Endothelial cell of umbilical vein (primary cell): ENCODE data around the gene MAGI1. TPM values are rescaled to one million over a fixed set of nuclear protein-coding genes. Genes with fewer than 3 reads are reported as not detected.

Experiments used
- BruUV-seq: library from RNA; stranded (reverse); fragments of 400-500 nt; replicated peaks from 2 replicates; lab custom pipeline; 2021; lab: Mats Ljungman, UMichigan
- CTCF ChIA-PET: fragments of 300-600, 350-600 bp; sonication (Branson Sonifier 250); formaldehyde crosslinking; loops from one replicate; lab custom pipeline; 2021; ENCODE audit warnings: antibody characterized with exemption, inconsistent platforms; lab: Charles Lee
- POLR2A ChIA-PET: fragments of 300-600, 350-600 bp; sonication (Branson Sonifier 250); formaldehyde crosslinking; loops from one replicate; lab custom pipeline; 2021; ENCODE audit warnings: antibody characterized with exemption, inconsistent platforms; lab: Charles Lee
- DNase-seq: peaks from one replicate; pipeline ENCODE4 v3.0.0-alpha.2; 2011; ENCODE audit warnings: low read depth, low spot score
- FAIRE-seq: peaks from 2 replicates; lab custom pipeline; 2011; peaks lifted over from hg19 to GRCh38; lab: Jason Lieb, UNC
- H2AFZ ChIP-seq: 2 replicates; pipeline ENCODE4 v1.6.0; 2012; ENCODE audit warnings: low read depth, low read length, control low read depth, inconsistent platforms
- H3K27ac ChIP-seq: 2 replicates; pipeline ENCODE4 v1.5.1; 2011; ENCODE audit warnings: low read depth, mild to moderate bottlenecking, control low read depth, low read length, moderate library complexity; ENCODE audit not compliant: insufficient read depth
- H3K27me3 ChIP-seq, 2 experiments: 2 replicates each; pipeline versions ENCODE4 v1.6.0 to v1.6.1; 2011; ENCODE audit warnings: low read length in 2 of 2, mixed read lengths in 1 of 2; ENCODE audit not compliant: control insufficient read depth in 2 of 2, insufficient read depth in 2 of 2
- H3K36me3 ChIP-seq, 2 experiments: 2 replicates in 1 of 2; 3 replicates in 1 of 2; pipeline ENCODE4 v1.5.1; 2011; ENCODE audit warnings: low read length in 2 of 2, mild to moderate bottlenecking in 1 of 2, moderate library complexity in 1 of 2; ENCODE audit not compliant: control insufficient read depth in 2 of 2, insufficient read depth in 2 of 2; ENCODE audit errors: extremely low read depth in 1 of 2
- H3K4me1 ChIP-seq: 3 replicates; pipeline ENCODE4 v1.5.1; 2011; ENCODE audit warnings: mild to moderate bottlenecking, low read length; ENCODE audit not compliant: control insufficient read depth, insufficient read depth; ENCODE audit errors: extremely low read depth
- H3K4me2 ChIP-seq: 2 replicates; pipeline ENCODE4 v1.6.1; 2011; ENCODE audit warnings: low read length, control low read depth, mixed read lengths; ENCODE audit not compliant: insufficient read depth
- H3K4me3 ChIP-seq, 3 experiments: fragments of 200-600 bp in 1 of 3; sonication (generic), shearing (Covaris generic) in 1 of 3; replicated peaks in 1 of 3; 2 replicates each; pipeline ENCODE4 v1.5.1; 2011 to 2016; ENCODE audit warnings: control low read depth in 3 of 3, low read length in 3 of 3, mild to moderate bottlenecking in 2 of 3, inconsistent platforms in 1 of 3, low read depth in 1 of 3, moderate library complexity in 1 of 3; ENCODE audit not compliant: insufficient read depth in 1 of 3
- H3K79me2 ChIP-seq: 2 replicates; pipeline ENCODE4 v1.6.0; 2012; ENCODE audit warnings: low read length, inconsistent platforms; ENCODE audit not compliant: control insufficient read depth, insufficient read depth
- H3K9ac ChIP-seq: replicated peaks from 2 replicates; pipeline ENCODE3; 2011; ENCODE audit warnings: low read length, control low read depth; ENCODE audit not compliant: insufficient read depth; ENCODE audit errors: extremely low read depth
- H3K9me1 ChIP-seq: replicated peaks from 3 replicates; pipeline ENCODE4 v1.6.0; 2011; ENCODE audit warnings: mild to moderate bottlenecking, low read length; ENCODE audit not compliant: control insufficient read depth, insufficient read depth; ENCODE audit errors: extremely low read depth
- H3K9me3 ChIP-seq: replicated peaks from 2 replicates; pipeline ENCODE4 v1.5.1; 2012; ENCODE audit warnings: low read length, inconsistent platforms; ENCODE audit not compliant: control insufficient read depth, insufficient read depth
- H4K20me1 ChIP-seq: replicated peaks from 2 replicates; pipeline ENCODE3; 2011; ENCODE audit warnings: mild to moderate bottlenecking, low read length; ENCODE audit not compliant: control insufficient read depth, insufficient read depth; ENCODE audit errors: extremely low read depth
- CTCF ChIP-seq, 2 donors: IDR thresholded peaks; 1 replicate in 1 of 2; 2 replicates in 1 of 2; pipeline ENCODE4 v1.5.1; 2011; ENCODE audit warnings: low read length in 2 of 2, mild to moderate bottlenecking in 2 of 2, moderate library complexity in 2 of 2, control low read depth in 1 of 2, inconsistent platforms in 1 of 2, low read depth in 1 of 2; ENCODE audit not compliant: insufficient read depth in 1 of 2; ENCODE audit errors: extremely low read depth in 1 of 2
- EZH2 ChIP-seq: IDR thresholded peaks from 2 replicates; pipeline ENCODE4 v1.6.1; 2012; ENCODE audit warnings: borderline replicate concordance, low read depth, mild to moderate bottlenecking, moderate library complexity, low read length, inconsistent platforms; ENCODE audit not compliant: severe bottlenecking
- FOS ChIP-seq: IDR thresholded peaks from 2 replicates; pipeline ENCODE4 v1.6.1; 2011; ENCODE audit warnings: mild to moderate bottlenecking, low read length, moderate library complexity, borderline replicate concordance; ENCODE audit not compliant: insufficient read depth
- GATA2 ChIP-seq: IDR thresholded peaks from 2 replicates; pipeline ENCODE4 v1.7.0; 2011; ENCODE audit warnings: low read depth, mild to moderate bottlenecking, moderate library complexity, mixed read lengths, low read length; ENCODE audit not compliant: insufficient read length, insufficient read depth
- MYC ChIP-seq: IDR thresholded peaks from one replicate; pipeline ENCODE4 v1.6.1; 2011; ENCODE audit warnings: mild to moderate bottlenecking, low read depth, low read length
- POLR2A ChIP-seq: IDR thresholded peaks from 2 replicates; pipeline ENCODE4 v1.6.1; 2012; ENCODE audit warnings: low read depth, mild to moderate bottlenecking, control low read depth, low read length
- POLR2AphosphoS5 ChIP-seq: IDR thresholded peaks from 2 replicates; pipeline ENCODE4 v1.6.1; 2012; ENCODE audit warnings: low read depth, mild to moderate bottlenecking, control low read depth, low read length, moderate library complexity; ENCODE audit not compliant: insufficient read depth
- dilution Hi-C: fragments of 300-500 bp; cut with MboI; formaldehyde crosslinking; loops from one replicate; pipeline ENCODE4 v1.15.0; 2019; ENCODE audit warnings: low sequenced_read_pairs; ENCODE audit not compliant: extremely low pct_ligation_motif_present
- intact Hi-C: fragments of 100-400 bp; cut with micrococcal nuclease; formaldehyde crosslinking; loops from one replicate; pipeline ENCODE4 v1.10.0; 2022
- polyA plus RNA-seq, 4 experiments: library from polyadenylated mRNA; depleted of rRNA in 3 of 4; stranded (reverse) in 3 of 4; unstranded in 1 of 4; fragments of >200 nt; gene quantifications; 2 replicates each; pipeline versions ENCODE4 v1.2.1 to v1.2.3, GENCODE V29; 2011 to 2012; ENCODE audit warnings: missing spikeins in 1 of 4
- total RNA-seq: library from RNA; stranded (reverse); gene quantifications from 2 replicates; pipeline ENCODE4 v1.2.3, GENCODE V29; 2021

MAGI1 gene
- total and polyA plus RNA-seq, 2 donors (not counting 3 experiments of a cell fraction or from before 2014, with no cell fraction given): 10.1 to 47.9 TPM

- POLR2A ChIA-PET: no interaction called here
- intact Hi-C loops: no loop called here
- H3K9ac ChIP-seq: no peak overlapping the region
These were observed 80.5 kb downstream of the MAGI1 start for GRCh38 chr3:65958216-65958615.

More at GRCh38 chr3:65958216-65958615, 80.5 kb downstream of the MAGI1 start:
- no peaks in the 10 kb centered on the region for H3K9me1 ChIP-seq
- FAIRE-seq: no peak
- H3K4me1 ChIP-seq: peaks cover 60% of the 10 kb centered on the region
- CTCF ChIA-PET: no interaction called here
- dilution Hi-C loops: no loop called here
- no peaks in the 10 kb centered on the region for H3K9me3 ChIP-seq
- H4K20me1 ChIP-seq: no peaks in the 10 kb centered on the region
- no peak overlapping the region for H2AFZ ChIP-seq
- no TSS peak for BruUV-seq
- TF ChIP-seq POLR2AphosphoS5 (no peak), MYC (no peak), EZH2 (no peak), POLR2A (no peak), GATA2 (no peak), CTCF (IDR thresholded peaks at IDR 0.05; ENCODE audit: extremely low read depth in 1 of 2, insufficient read depth in 1 of 2, low read depth in 1 of 2, low read length in 2 of 2) (no peak), FOS (no peak)
- no peaks in the 10 kb centered on the region for H3K27me3 ChIP-seq
- H3K36me3 ChIP-seq: no peaks in the 10 kb centered on the region
- peaks cover 2% of the 10 kb centered on the region for H3K79me2 ChIP-seq
- DNase-seq: no peak
- H3K27ac ChIP-seq: no peak overlapping the region
- H3K4me3 ChIP-seq: no peak overlapping the region
- H3K4me2 ChIP-seq: no peak overlapping the region
